ENCODE measurements around the gene PCA3.

PCA3 gene

GRCh38 chr9:76729116-76729515 is 35.1 kb upstream of the PCA3 start:
- H3K4me1 ChIP-seq (ENCODE audit: control insufficient read depth, insufficient read depth, low read depth, low read length): no peaks in the 10 kb centered on the region
- H2AK5ac ChIP-seq (ENCODE audit: low read length, severe bottlenecking): no peak overlapping the region
- no peaks in the 10 kb centered on the region for H3K36me3 ChIP-seq (ENCODE audit: control insufficient read depth in 1 of 2, insufficient read depth in 2 of 2, low read depth in 1 of 2, low read length in 2 of 2)
- no peak overlapping the region for H3K18ac ChIP-seq (ENCODE audit: low read depth in 1 of 2, low read length in 2 of 2)
- no peak overlapping the region for H2AFZ ChIP-seq (ENCODE audit: low read depth, low read length)
- H3K79me1 ChIP-seq (replicated peaks; ENCODE audit: low read length, poor library complexity, severe bottlenecking): no peaks in the 10 kb centered on the region
- H2BK120ac ChIP-seq (ENCODE audit: low read depth, low read length): no peak overlapping the region
- no peak overlapping the region for H4K8ac ChIP-seq (ENCODE audit: low read length)
- H3K14ac ChIP-seq (ENCODE audit: low read length in 2 of 2): no peak overlapping the region
- no peak overlapping the region for H3K9ac ChIP-seq (ENCODE audit: low read length)
- no peak overlapping the region for H3K4ac ChIP-seq (ENCODE audit: low read depth in 1 of 2, low read length in 2 of 2)
- no peak for DNase-seq
- H2BK12ac ChIP-seq (ENCODE audit: low read length in 2 of 2): no peak overlapping the region
- no peak overlapping the region for H2BK5ac ChIP-seq (ENCODE audit: low read depth, low read length, poor library complexity, severe bottlenecking)
- no peaks in the 10 kb centered on the region for H3K9me3 ChIP-seq (ENCODE audit: control insufficient read depth, low read length)
- H3K27me3 ChIP-seq (ENCODE audit: control insufficient read depth in 1 of 2, insufficient read depth in 1 of 2, low read length in 2 of 2): no peaks in the 10 kb centered on the region
- H2BK15ac ChIP-seq (ENCODE audit: low read depth, poor library complexity, severe bottlenecking): no peak overlapping the region
- H3K4me3 ChIP-seq (ENCODE audit: insufficient read depth in 1 of 2, low read depth in 1 of 2, low read length in 2 of 2): no peak overlapping the region
- H3K4me2 ChIP-seq (ENCODE audit: low read length, poor library complexity, severe bottlenecking): no peak overlapping the region
- no peak overlapping the region for H3K27ac ChIP-seq (ENCODE audit: low read length, poor library complexity, severe bottlenecking)
- no peak overlapping the region for H4K91ac ChIP-seq (ENCODE audit: low read length)
- no peak overlapping the region for H3K23ac ChIP-seq (ENCODE audit: low read length in 2 of 2)
- 82% methylated on average over 3 of the region's 3 CpGs for WGBS

GRCh38 chr9:76729980-76730737 is 34.1 kb upstream of the PCA3 start:
- WGBS: 95% methylated on average over 8 of the region's 8 CpGs
- H3K79me1 ChIP-seq (replicated peaks; ENCODE audit: low read length, poor library complexity, severe bottlenecking): no peaks in the 10 kb centered on the region
- H4K8ac ChIP-seq (ENCODE audit: low read length): no peak overlapping the region
- H3K4me2 ChIP-seq (ENCODE audit: low read length, poor library complexity, severe bottlenecking): no peak overlapping the region
- H2BK12ac ChIP-seq (ENCODE audit: low read length in 2 of 2): no peak overlapping the region
- no peak overlapping the region for H2AFZ ChIP-seq (ENCODE audit: low read depth, low read length)
- no peak overlapping the region for H4K91ac ChIP-seq (ENCODE audit: low read length)
- no peak overlapping the region for H2BK15ac ChIP-seq (ENCODE audit: low read depth, poor library complexity, severe bottlenecking)
- H3K9ac ChIP-seq (ENCODE audit: low read length): no peak overlapping the region
- no peaks in the 10 kb centered on the region for H3K4me1 ChIP-seq (ENCODE audit: control insufficient read depth, insufficient read depth, low read depth, low read length)
- H3K9me3 ChIP-seq (ENCODE audit: control insufficient read depth, low read length): no peaks in the 10 kb centered on the region
- no peak overlapping the region for H2AK5ac ChIP-seq (ENCODE audit: low read length, severe bottlenecking)
- no peaks in the 10 kb centered on the region for H3K36me3 ChIP-seq (ENCODE audit: control insufficient read depth in 1 of 2, insufficient read depth in 2 of 2, low read depth in 1 of 2, low read length in 2 of 2)
- H2BK120ac ChIP-seq (ENCODE audit: low read depth, low read length): no peak overlapping the region
- H3K4ac ChIP-seq (ENCODE audit: low read depth in 1 of 2, low read length in 2 of 2): no peak overlapping the region
- DNase-seq: no peak
- no peak overlapping the region for H3K18ac ChIP-seq (ENCODE audit: low read depth in 1 of 2, low read length in 2 of 2)
- no peak overlapping the region for H3K27ac ChIP-seq (ENCODE audit: low read length, poor library complexity, severe bottlenecking)
- no peak overlapping the region for H3K23ac ChIP-seq (ENCODE audit: low read length in 2 of 2)
- no peak overlapping the region for H3K4me3 ChIP-seq (ENCODE audit: insufficient read depth in 1 of 2, low read depth in 1 of 2, low read length in 2 of 2)
- no peak overlapping the region for H3K14ac ChIP-seq (ENCODE audit: low read length in 2 of 2)
- no peaks in the 10 kb centered on the region for H3K27me3 ChIP-seq (ENCODE audit: control insufficient read depth in 1 of 2, insufficient read depth in 1 of 2, low read length in 2 of 2)
- H2BK5ac ChIP-seq (ENCODE audit: low read depth, low read length, poor library complexity, severe bottlenecking): no peak overlapping the region

- Histone ChIP-seq H3K27ac (ENCODE audit: low read length, poor library complexity, severe bottlenecking) (no peak overlapping the region), H3K23ac (ENCODE audit: low read length in 2 of 2) (no peak overlapping the region), H2BK15ac (ENCODE audit: low read depth, poor library complexity, severe bottlenecking) (no peak overlapping the region), H3K4me3 (ENCODE audit: insufficient read depth in 1 of 2, low read depth in 1 of 2, low read length in 2 of 2) (no peak overlapping the region), H2BK5ac (ENCODE audit: low read depth, low read length, poor library complexity, severe bottlenecking) (no peak overlapping the region), H2AK5ac (ENCODE audit: low read length, severe bottlenecking) (no peak overlapping the region), H2BK120ac (ENCODE audit: low read depth, low read length) (no peak overlapping the region), H3K4me2 (ENCODE audit: low read length, poor library complexity, severe bottlenecking) (no peak overlapping the region), H2BK12ac (ENCODE audit: low read length in 2 of 2) (no peak overlapping the region), H4K91ac (ENCODE audit: low read length) (no peak overlapping the region), H3K36me3 (ENCODE audit: control insufficient read depth in 1 of 2, insufficient read depth in 2 of 2, low read depth in 1 of 2, low read length in 2 of 2) (no peaks in the 10 kb centered on the region), H3K4me1 (ENCODE audit: control insufficient read depth, insufficient read depth, low read depth, low read length) (no peaks in the 10 kb centered on the region), H3K4ac (ENCODE audit: low read depth in 1 of 2, low read length in 2 of 2) (no peak overlapping the region), H3K79me1 (replicated peaks; ENCODE audit: low read length, poor library complexity, severe bottlenecking) (no peaks in the 10 kb centered on the region), H3K14ac (ENCODE audit: low read length in 2 of 2) (no peak overlapping the region), H3K9me3 (ENCODE audit: control insufficient read depth, low read length) (no peaks in the 10 kb centered on the region), H3K27me3 (ENCODE audit: control insufficient read depth in 1 of 2, insufficient read depth in 1 of 2, low read length in 2 of 2) (no peaks in the 10 kb centered on the region), H2AFZ (ENCODE audit: low read depth, low read length) (no peak overlapping the region), H4K8ac (ENCODE audit: low read length) (no peak overlapping the region), H3K18ac (ENCODE audit: low read depth in 1 of 2, low read length in 2 of 2) (no peak overlapping the region), H3K9ac (ENCODE audit: low read length) (no peak overlapping the region)
- WGBS: 89% methylated on average over 2 of the region's 6 CpGs
- DNase-seq: no peak
These were observed 33.4 kb upstream of the PCA3 start for GRCh38 chr9:76730801-76731200.

GRCh38 chr9:76732341-76732958 is 31.8 kb upstream of the PCA3 start:
- Histone ChIP-seq H3K4ac (ENCODE audit: low read depth in 1 of 2, low read length in 2 of 2) (no peak overlapping the region), H3K9me3 (ENCODE audit: control insufficient read depth, low read length) (no peaks in the 10 kb centered on the region), H4K91ac (ENCODE audit: low read length) (no peak overlapping the region), H3K27ac (ENCODE audit: low read length, poor library complexity, severe bottlenecking) (peak overlapping the region; percentile 31), H3K4me1 (ENCODE audit: control insufficient read depth, insufficient read depth, low read depth, low read length) (no peaks in the 10 kb centered on the region), H3K23ac (ENCODE audit: low read length in 2 of 2) (no peak overlapping the region), H2AK5ac (ENCODE audit: low read length, severe bottlenecking) (no peak overlapping the region), H3K27me3 (ENCODE audit: control insufficient read depth in 1 of 2, insufficient read depth in 1 of 2, low read length in 2 of 2) (no peaks in the 10 kb centered on the region), H2BK12ac (ENCODE audit: low read length in 2 of 2) (no peak overlapping the region), H3K14ac (ENCODE audit: low read length in 2 of 2) (no peak overlapping the region), H2BK5ac (ENCODE audit: low read depth, low read length, poor library complexity, severe bottlenecking) (no peak overlapping the region), H3K79me1 (replicated peaks; ENCODE audit: low read length, poor library complexity, severe bottlenecking) (no peaks in the 10 kb centered on the region), H3K36me3 (ENCODE audit: control insufficient read depth in 1 of 2, insufficient read depth in 2 of 2, low read depth in 1 of 2, low read length in 2 of 2) (no peaks in the 10 kb centered on the region), H3K4me3 (ENCODE audit: insufficient read depth in 1 of 2, low read depth in 1 of 2, low read length in 2 of 2) (no peak overlapping the region), H2BK120ac (ENCODE audit: low read depth, low read length) (no peak overlapping the region), H2AFZ (ENCODE audit: low read depth, low read length) (no peak overlapping the region), H4K8ac (ENCODE audit: low read length) (no peak overlapping the region), H3K4me2 (ENCODE audit: low read length, poor library complexity, severe bottlenecking) (no peak overlapping the region), H3K18ac (ENCODE audit: low read depth in 1 of 2, low read length in 2 of 2) (no peak overlapping the region), H3K9ac (ENCODE audit: low read length) (no peak overlapping the region), H2BK15ac (ENCODE audit: low read depth, poor library complexity, severe bottlenecking) (no peak overlapping the region)
- no peak for DNase-seq
- WGBS: 87% methylated on average over 3 of the region's 3 CpGs
